SK-N-SH (cell line): ENCODE results near the gene SH3D21. TPM values are rescaled to one million over a fixed set of nuclear protein-coding genes. Genes with fewer than 3 reads are reported as not detected.
A peak's percentile ranks its signal among the peaks of the same experiment; 100 is the strongest.

Source experiments
- CTCF ChIA-PET: fragments of 300-600, 350-600 bp; formaldehyde crosslinking; extraction: SDS; loops from one replicate; lab custom pipeline; 2021; lab: Yijun Ruan, JAX
- POLR2A ChIA-PET: fragments of 350-600 bp; sonication (Branson Sonifier 250); formaldehyde crosslinking; extraction: SDS; loops from one replicate; lab custom pipeline; 2020; ENCODE audit warnings: antibody characterized with exemption, inconsistent platforms; lab: Yijun Ruan, JAX
- DNase-seq: peaks from one replicate; pipeline ENCODE4 v3.0.0; 2012
- H2AFZ ChIP-seq: fragments of 200-600 bp; sonication (generic); 2 replicates; pipeline ENCODE4 v1.8.1; 2016; ENCODE audit warnings: antibody characterized with exemption, mild to moderate bottlenecking, low read depth
- H3F3A ChIP-seq: fragments of 200-600 bp; sonication (generic); replicated peaks from 2 replicates; pipeline ENCODE3; 2016; ENCODE audit warnings: antibody characterized with exemption, mild to moderate bottlenecking; ENCODE audit not compliant: insufficient read depth
- H3K27ac ChIP-seq, 2 experiments: fragments of 200-500 bp in 1 of 2; fragments of 200-600 bp in 1 of 2; sonication (Bioruptor generic) in 1 of 2; sonication (generic), shearing (Covaris generic) in 1 of 2; 2 replicates each; pipeline versions ENCODE4 v1.5.1 to v1.6.1; 2014 to 2016; ENCODE audit warnings: low read depth in 2 of 2, inconsistent platforms in 1 of 2, low read length in 1 of 2, mild to moderate bottlenecking in 1 of 2, mixed read lengths in 1 of 2
- H3K27me3 ChIP-seq: fragments of 200-600 bp; sonication (generic), shearing (Covaris generic); 2 replicates; pipeline ENCODE4 v1.6.1; 2016; ENCODE audit warnings: mixed run types; ENCODE audit not compliant: insufficient read depth
- H3K36me3 ChIP-seq, 2 experiments: fragments of 200-500 bp in 1 of 2; fragments of 200-600 bp in 1 of 2; sonication (Bioruptor generic) in 1 of 2; sonication (generic) in 1 of 2; replicated peaks in 1 of 2; 2 replicates each; pipeline versions ENCODE3 to v1.5.1; 2014 to 2016; ENCODE audit warnings: low read length in 1 of 2, mild to moderate bottlenecking in 1 of 2; ENCODE audit not compliant: insufficient read depth in 2 of 2, control insufficient read depth in 1 of 2
- H3K4me1 ChIP-seq, 2 experiments: fragments of 200-500 bp in 1 of 2; fragments of 200-600 bp in 1 of 2; sonication (Bioruptor generic) in 1 of 2; sonication (generic), shearing (Covaris generic) in 1 of 2; 2 replicates each; pipeline versions ENCODE4 v1.5.1 to v1.6.1; 2014 to 2016; ENCODE audit warnings: low read depth in 1 of 2, low read length in 1 of 2, mixed run types in 1 of 2; ENCODE audit not compliant: insufficient read depth in 2 of 2, control insufficient read depth in 1 of 2
- H3K4me2 ChIP-seq: fragments of 200-600 bp; sonication (generic), shearing (Covaris generic); 2 replicates; pipeline ENCODE4 v1.6.1; 2017; ENCODE audit warnings: mixed run types
- H3K4me3 ChIP-seq, 2 experiments: fragments of 200-500 bp in 1 of 2; fragments of 200-600 bp in 1 of 2; sonication (Bioruptor generic) in 1 of 2; sonication (generic), shearing (Covaris generic) in 1 of 2; 2 replicates each; pipeline versions ENCODE4 v1.5.1 to v1.8.1; 2014 to 2016; ENCODE audit warnings: low read depth in 2 of 2, inconsistent platforms in 1 of 2, low read length in 1 of 2, mild to moderate bottlenecking in 1 of 2, mixed read lengths in 1 of 2, moderate library complexity in 1 of 2
- H3K79me2 ChIP-seq: fragments of 200-600 bp; sonication (generic); 2 replicates; pipeline ENCODE4 v1.8.1; 2017; ENCODE audit warnings: mild to moderate bottlenecking; ENCODE audit not compliant: insufficient read depth
- H3K9ac ChIP-seq: fragments of 200-600 bp; sonication (generic); 2 replicates; pipeline ENCODE4 v1.6.1; 2017; ENCODE audit warnings: mixed run types
- H3K9me2 ChIP-seq: fragments of 200-600 bp; sonication (generic); 2 replicates; pipeline ENCODE4 v1.6.1; 2017; ENCODE audit warnings: mixed run types
- H3K9me3 ChIP-seq: fragments of 200-600 bp; sonication (generic); 2 replicates; pipeline ENCODE4 v1.6.1; 2017; ENCODE audit warnings: mixed run types, mild to moderate bottlenecking, moderate library complexity
- H4K20me1 ChIP-seq: fragments of 200-600 bp; sonication (generic); 2 replicates; pipeline ENCODE4 v1.6.1; 2017; ENCODE audit warnings: mild to moderate bottlenecking, mixed run types; ENCODE audit not compliant: insufficient read depth
- EP300 ChIP-seq, 2 experiments: IDR thresholded peaks; 2 replicates each; pipeline versions ENCODE4 v1.4.0 to v1.6.1; 2012; ENCODE audit warnings: borderline replicate concordance in 1 of 2, low read depth in 1 of 2, low read length in 1 of 2
- FOSL2 ChIP-seq: IDR thresholded peaks from 2 replicates; pipeline ENCODE4 v1.4.0; 2012; ENCODE audit warnings: low read depth, mild to moderate bottlenecking, moderate library complexity, borderline replicate concordance
- FOXJ3 ChIP-seq: sonication (generic); formaldehyde crosslinking; IDR thresholded peaks from 2 replicates; pipeline ENCODE4 v1.5.1; 2020; ENCODE audit warnings: mild to moderate bottlenecking, missing genetic modification reagents
- FOXM1 ChIP-seq: IDR thresholded peaks from 2 replicates; pipeline ENCODE4 v1.4.0; 2012; ENCODE audit warnings: low read depth, mild to moderate bottlenecking
- GATA2 ChIP-seq: sonication (generic); formaldehyde crosslinking; IDR thresholded peaks from 2 replicates; pipeline ENCODE4 v1.5.0; 2020; ENCODE audit warnings: mild to moderate bottlenecking, missing genetic modification reagents
- MEF2A ChIP-seq: IDR thresholded peaks from 2 replicates; pipeline ENCODE4 v1.4.0; 2012; ENCODE audit warnings: low read depth, borderline replicate concordance
- MXI1 ChIP-seq: IDR thresholded peaks from 2 replicates; pipeline ENCODE4 v1.6.1; 2012; ENCODE audit warnings: mild to moderate bottlenecking, low read depth, low read length, improper control_type of control experiment
- NFIC ChIP-seq: IDR thresholded peaks from 2 replicates; pipeline ENCODE4 v1.4.0; 2012; ENCODE audit warnings: borderline replicate concordance
- POLR2AphosphoS5 ChIP-seq: IDR thresholded peaks from 2 replicates; pipeline ENCODE4 v1.6.1; 2012; ENCODE audit warnings: low read depth, low read length
- RXRA ChIP-seq: IDR thresholded peaks from 2 replicates; pipeline ENCODE4 v1.4.0; 2012; ENCODE audit warnings: low read depth, mild to moderate bottlenecking, borderline replicate concordance
- SIN3A ChIP-seq: IDR thresholded peaks from 2 replicates; pipeline ENCODE4 v1.6.1; 2012; ENCODE audit warnings: low read depth, mild to moderate bottlenecking, low read length, moderate library complexity, borderline replicate concordance
- TCF12 ChIP-seq: IDR thresholded peaks from 2 replicates; pipeline ENCODE4 v1.4.0; 2012
- WGBS: methylation state at CpG from one replicate; pipeline ENCODE4 v1.1.6; 2017; ENCODE audit warnings: low lambda C conversion rate; 5-methylcytosine and 5-hydroxymethylcytosine counted together
- polyA plus RNA-seq, 3 experiments: library from polyadenylated mRNA; depleted of rRNA; stranded (reverse); fragments of >200 nt; gene quantifications; 2 replicates each; pipeline ENCODE4 v1.2.3, GENCODE V29; 2012
- TF ChIP-seq, protein P1 (sequence below): IDR thresholded peaks from 2 replicates; pipeline ENCODE4 v1.4.0; 2012; ENCODE audit warnings: low read depth
- TF ChIP-seq, protein P2 (sequence below): IDR thresholded peaks from 2 replicates; pipeline ENCODE4; 2012
- TF ChIP-seq, protein P3 (sequence below): IDR thresholded peaks from 2 replicates; pipeline ENCODE4 v1.4.0; 2012; ENCODE audit warnings: low read depth, borderline replicate concordance
- TF ChIP-seq, protein P4 (sequence below): IDR thresholded peaks from 2 replicates; pipeline ENCODE4 v1.6.1; 2012; ENCODE audit warnings: mild to moderate bottlenecking, low read depth, low read length, moderate library complexity

Gene SH3D21
- polyA plus RNA-seq, 1 of the 3 experiments (the other 2 are of a cell fraction): 1.6 TPM

DNA sequence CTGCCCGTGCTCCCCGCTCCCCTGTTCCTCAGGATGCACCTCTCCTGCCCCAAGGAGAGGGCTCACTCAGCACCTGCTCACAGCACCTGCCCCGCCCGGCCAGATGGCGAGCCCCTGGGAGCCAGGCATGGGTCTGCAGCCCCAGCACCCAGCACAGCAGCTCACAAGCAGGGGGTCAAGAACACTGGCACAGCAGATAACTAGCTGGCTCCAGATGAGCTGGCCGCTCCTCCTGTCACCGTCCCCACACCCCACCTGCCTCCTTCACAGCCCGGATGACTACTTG, 38.2 kb downstream of the SH3D21 start:
- no peak overlapping the region for H3K9ac ChIP-seq
- no peaks in the 10 kb centered on the region for H3K27me3 ChIP-seq
- TF ChIP-seq MEF2A (no peak), FOXM1 (no peak), GATA2 (no peak), SIN3A (no peak), EP300 (IDR thresholded peaks at IDR 0.05; ENCODE audit: borderline replicate concordance in 1 of 2, low read depth in 1 of 2, low read length in 1 of 2) (no peak), RXRA (no peak), NFIC (no peak), FOSL2 (no peak), MXI1 (no peak), TCF12 (no peak), FOXJ3 (CRISPR knock-in tag) (no peak), POLR2AphosphoS5 (no peak)
- TF ChIP-seq, protein P1, sequence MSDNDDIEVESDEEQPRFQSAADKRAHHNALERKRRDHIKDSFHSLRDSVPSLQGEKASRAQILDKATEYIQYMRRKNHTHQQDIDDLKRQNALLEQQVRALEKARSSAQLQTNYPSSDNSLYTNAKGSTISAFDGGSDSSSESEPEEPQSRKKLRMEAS: no peak
- TF ChIP-seq, protein P2, sequence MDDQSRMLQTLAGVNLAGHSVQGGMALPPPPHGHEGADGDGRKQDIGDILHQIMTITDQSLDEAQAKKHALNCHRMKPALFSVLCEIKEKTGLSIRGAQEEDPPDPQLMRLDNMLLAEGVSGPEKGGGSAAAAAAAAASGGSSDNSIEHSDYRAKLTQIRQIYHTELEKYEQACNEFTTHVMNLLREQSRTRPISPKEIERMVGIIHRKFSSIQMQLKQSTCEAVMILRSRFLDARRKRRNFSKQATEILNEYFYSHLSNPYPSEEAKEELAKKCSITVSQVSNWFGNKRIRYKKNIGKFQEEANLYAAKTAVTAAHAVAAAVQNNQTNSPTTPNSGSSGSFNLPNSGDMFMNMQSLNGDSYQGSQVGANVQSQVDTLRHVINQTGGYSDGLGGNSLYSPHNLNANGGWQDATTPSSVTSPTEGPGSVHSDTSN: no peak
- TF ChIP-seq, protein P3, sequence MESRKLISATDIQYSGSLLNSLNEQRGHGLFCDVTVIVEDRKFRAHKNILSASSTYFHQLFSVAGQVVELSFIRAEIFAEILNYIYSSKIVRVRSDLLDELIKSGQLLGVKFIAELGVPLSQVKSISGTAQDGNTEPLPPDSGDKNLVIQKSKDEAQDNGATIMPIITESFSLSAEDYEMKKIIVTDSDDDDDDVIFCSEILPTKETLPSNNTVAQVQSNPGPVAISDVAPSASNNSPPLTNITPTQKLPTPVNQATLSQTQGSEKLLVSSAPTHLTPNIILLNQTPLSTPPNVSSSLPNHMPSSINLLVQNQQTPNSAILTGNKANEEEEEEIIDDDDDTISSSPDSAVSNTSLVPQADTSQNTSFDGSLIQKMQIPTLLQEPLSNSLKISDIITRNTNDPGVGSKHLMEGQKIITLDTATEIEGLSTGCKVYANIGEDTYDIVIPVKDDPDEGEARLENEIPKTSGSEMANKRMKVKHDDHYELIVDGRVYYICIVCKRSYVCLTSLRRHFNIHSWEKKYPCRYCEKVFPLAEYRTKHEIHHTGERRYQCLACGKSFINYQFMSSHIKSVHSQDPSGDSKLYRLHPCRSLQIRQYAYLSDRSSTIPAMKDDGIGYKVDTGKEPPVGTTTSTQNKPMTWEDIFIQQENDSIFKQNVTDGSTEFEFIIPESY: no peak
- TF ChIP-seq, protein P4, sequence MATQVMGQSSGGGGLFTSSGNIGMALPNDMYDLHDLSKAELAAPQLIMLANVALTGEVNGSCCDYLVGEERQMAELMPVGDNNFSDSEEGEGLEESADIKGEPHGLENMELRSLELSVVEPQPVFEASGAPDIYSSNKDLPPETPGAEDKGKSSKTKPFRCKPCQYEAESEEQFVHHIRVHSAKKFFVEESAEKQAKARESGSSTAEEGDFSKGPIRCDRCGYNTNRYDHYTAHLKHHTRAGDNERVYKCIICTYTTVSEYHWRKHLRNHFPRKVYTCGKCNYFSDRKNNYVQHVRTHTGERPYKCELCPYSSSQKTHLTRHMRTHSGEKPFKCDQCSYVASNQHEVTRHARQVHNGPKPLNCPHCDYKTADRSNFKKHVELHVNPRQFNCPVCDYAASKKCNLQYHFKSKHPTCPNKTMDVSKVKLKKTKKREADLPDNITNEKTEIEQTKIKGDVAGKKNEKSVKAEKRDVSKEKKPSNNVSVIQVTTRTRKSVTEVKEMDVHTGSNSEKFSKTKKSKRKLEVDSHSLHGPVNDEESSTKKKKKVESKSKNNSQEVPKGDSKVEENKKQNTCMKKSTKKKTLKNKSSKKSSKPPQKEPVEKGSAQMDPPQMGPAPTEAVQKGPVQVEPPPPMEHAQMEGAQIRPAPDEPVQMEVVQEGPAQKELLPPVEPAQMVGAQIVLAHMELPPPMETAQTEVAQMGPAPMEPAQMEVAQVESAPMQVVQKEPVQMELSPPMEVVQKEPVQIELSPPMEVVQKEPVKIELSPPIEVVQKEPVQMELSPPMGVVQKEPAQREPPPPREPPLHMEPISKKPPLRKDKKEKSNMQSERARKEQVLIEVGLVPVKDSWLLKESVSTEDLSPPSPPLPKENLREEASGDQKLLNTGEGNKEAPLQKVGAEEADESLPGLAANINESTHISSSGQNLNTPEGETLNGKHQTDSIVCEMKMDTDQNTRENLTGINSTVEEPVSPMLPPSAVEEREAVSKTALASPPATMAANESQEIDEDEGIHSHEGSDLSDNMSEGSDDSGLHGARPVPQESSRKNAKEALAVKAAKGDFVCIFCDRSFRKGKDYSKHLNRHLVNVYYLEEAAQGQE: no peak
- H3F3A ChIP-seq: peaks cover 18% of the 10 kb centered on the region
- WGBS: 100% methylated on average over 3 of the region's 8 CpGs
- H3K79me2 ChIP-seq: peaks cover 17% of the 10 kb centered on the region; the same call in 1 of the 2 replicates
- H3K4me2 ChIP-seq: no peak overlapping the region
- peaks cover 56 to 71% of the 10 kb centered on the region in 2 experiments for H3K36me3 ChIP-seq
- peak overlapping the region in 1 of 2 experiments; percentile 87; a peak in 2 of 4 replicates for H3K27ac ChIP-seq
- H3K9me3 ChIP-seq: no peaks in the 10 kb centered on the region
- H3K4me3 ChIP-seq: no peak overlapping the region
- H3K9me2 ChIP-seq: no peaks in the 10 kb centered on the region
- no peak for DNase-seq
- POLR2A ChIA-PET: no interaction called here
- H2AFZ ChIP-seq: no peak overlapping the region
- no peaks in the 10 kb centered on the region for H4K20me1 ChIP-seq
- CTCF ChIA-PET: interaction anchor here (2.5 to 5.7 kb wide), 2 partner anchors 23 to 79 kb away, joined by 38 to 103 read pairs; no protein-coding TSS in a partner anchor
- H3K4me1 ChIP-seq: peaks cover 0 to 19% of the 10 kb centered on the region in 2 experiments; a peak in 3 of 4 replicates
